A549 (cell line): ENCODE measurements around the gene MACF1.

Source experiments
- BHLHE40 ChIP-seq: IDR thresholded peaks from 2 replicates; pipeline ENCODE4 v1.6.1; 2012; ENCODE audit warnings: low read depth, low read length, inconsistent platforms
- CEBPB ChIP-seq, 2 experiments: fragments of >200 bp in 1 of 2; sonication (Bioruptor Twin) in 1 of 2; formaldehyde crosslinking in 1 of 2; IDR thresholded peaks; 2 replicates each; pipeline ENCODE4 v1.6.1; 2012 to 2016
- JUN ChIP-seq, 2 experiments: fragments of >200 bp; sonication (Bioruptor Twin); formaldehyde crosslinking; IDR thresholded peaks; 2 replicates in 1 of 2; 3 replicates in 1 of 2; pipeline ENCODE4 v1.6.1; 2016 to 2017
- KDM1A ChIP-seq: fragments of 200-600 bp; sonication (generic); IDR thresholded peaks from 2 replicates; pipeline ENCODE4 v1.6.1; 2016; ENCODE audit warnings: low read depth, mild to moderate bottlenecking
- NR3C1 ChIP-seq: fragments of >200 bp; sonication (Bioruptor Twin); formaldehyde crosslinking; IDR thresholded peaks from 3 replicates; pipeline ENCODE4 v1.6.1; 2017
- PHF8 ChIP-seq: fragments of 200-600 bp; sonication (generic); IDR thresholded peaks from 2 replicates; pipeline ENCODE4 v1.6.1; 2016; ENCODE audit warnings: low read depth, mild to moderate bottlenecking, antibody characterized with exemption, moderate library complexity, borderline replicate concordance
- POLR2A ChIP-seq: IDR thresholded peaks from 2 replicates; pipeline ENCODE4 v1.6.1; 2012; ENCODE audit warnings: mild to moderate bottlenecking, low read length
- RFX5 ChIP-seq: fragments of 450-650 bp; IDR thresholded peaks from 2 replicates; pipeline ENCODE4 v1.7.1; 2014; ENCODE audit warnings: antibody characterized with exemption, mild to moderate bottlenecking, moderate library complexity
- TF ChIP-seq, protein P1 (sequence below): fragments of >200 bp; sonication (Bioruptor Twin); formaldehyde crosslinking; IDR thresholded peaks from 3 replicates; pipeline ENCODE4 v1.5.1; 2016
- TF ChIP-seq, protein P2 (sequence below): IDR thresholded peaks from 2 replicates; pipeline ENCODE4 v1.6.1; 2012
- TF ChIP-seq, protein P3 (sequence below): fragments of 450-650 bp; IDR thresholded peaks from 2 replicates; pipeline ENCODE4 v1.6.1; 2014; ENCODE audit warnings: antibody characterized with exemption

DNA sequence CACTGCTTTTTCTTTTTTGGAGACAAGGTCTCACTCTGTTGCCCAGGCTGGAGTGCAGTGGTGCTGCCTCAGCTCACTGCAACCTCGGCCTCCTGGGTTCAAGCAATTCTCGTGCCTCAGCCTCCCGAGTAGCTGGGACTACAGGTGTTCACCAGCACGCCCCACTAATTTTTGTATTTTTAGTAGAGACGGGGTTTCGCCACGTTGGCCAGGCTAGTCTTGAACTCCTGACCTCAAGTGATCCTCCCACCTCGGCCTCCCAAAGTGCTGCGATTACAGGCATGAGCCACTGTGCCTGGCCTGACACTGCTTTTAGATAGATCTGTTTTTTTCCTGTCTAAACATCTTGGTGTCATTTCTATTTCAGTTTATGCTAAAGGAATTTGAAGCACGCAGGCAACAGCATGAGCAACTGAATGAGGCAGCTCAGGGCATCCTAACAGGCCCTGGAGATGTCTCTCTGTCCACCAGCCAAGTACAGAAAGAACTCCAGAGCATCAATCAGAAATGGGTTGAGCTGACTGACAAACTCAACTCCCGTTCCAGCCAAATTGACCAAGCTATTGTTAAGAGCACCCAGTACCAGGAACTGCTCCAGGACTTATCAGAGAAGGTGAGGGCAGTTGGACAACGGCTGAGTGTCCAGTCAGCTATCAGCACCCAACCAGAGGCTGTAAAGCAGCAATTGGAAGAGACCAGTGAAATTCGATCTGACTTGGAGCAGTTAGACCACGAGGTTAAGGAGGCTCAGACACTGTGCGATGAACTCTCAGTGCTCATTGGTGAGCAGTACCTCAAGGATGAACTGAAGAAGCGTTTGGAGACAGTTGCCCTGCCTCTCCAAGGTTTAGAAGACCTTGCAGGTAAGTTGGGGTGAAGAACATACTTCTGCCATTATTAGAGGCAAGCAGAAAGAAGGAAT lies 180.8 kb downstream of the MACF1 start:
- TF ChIP-seq, protein P1, sequence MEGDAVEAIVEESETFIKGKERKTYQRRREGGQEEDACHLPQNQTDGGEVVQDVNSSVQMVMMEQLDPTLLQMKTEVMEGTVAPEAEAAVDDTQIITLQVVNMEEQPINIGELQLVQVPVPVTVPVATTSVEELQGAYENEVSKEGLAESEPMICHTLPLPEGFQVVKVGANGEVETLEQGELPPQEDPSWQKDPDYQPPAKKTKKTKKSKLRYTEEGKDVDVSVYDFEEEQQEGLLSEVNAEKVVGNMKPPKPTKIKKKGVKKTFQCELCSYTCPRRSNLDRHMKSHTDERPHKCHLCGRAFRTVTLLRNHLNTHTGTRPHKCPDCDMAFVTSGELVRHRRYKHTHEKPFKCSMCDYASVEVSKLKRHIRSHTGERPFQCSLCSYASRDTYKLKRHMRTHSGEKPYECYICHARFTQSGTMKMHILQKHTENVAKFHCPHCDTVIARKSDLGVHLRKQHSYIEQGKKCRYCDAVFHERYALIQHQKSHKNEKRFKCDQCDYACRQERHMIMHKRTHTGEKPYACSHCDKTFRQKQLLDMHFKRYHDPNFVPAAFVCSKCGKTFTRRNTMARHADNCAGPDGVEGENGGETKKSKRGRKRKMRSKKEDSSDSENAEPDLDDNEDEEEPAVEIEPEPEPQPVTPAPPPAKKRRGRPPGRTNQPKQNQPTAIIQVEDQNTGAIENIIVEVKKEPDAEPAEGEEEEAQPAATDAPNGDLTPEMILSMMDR = no peak
- no peak for TF ChIP-seq POLR2A
- no peak for TF ChIP-seq JUN (IDR thresholded peaks at IDR 0.05)
- no peak for TF ChIP-seq CEBPB (IDR thresholded peaks at IDR 0.05)
- TF ChIP-seq, protein P2, sequence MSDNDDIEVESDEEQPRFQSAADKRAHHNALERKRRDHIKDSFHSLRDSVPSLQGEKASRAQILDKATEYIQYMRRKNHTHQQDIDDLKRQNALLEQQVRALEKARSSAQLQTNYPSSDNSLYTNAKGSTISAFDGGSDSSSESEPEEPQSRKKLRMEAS = no peak
- no peak for TF ChIP-seq KDM1A
- TF ChIP-seq, protein P3, sequence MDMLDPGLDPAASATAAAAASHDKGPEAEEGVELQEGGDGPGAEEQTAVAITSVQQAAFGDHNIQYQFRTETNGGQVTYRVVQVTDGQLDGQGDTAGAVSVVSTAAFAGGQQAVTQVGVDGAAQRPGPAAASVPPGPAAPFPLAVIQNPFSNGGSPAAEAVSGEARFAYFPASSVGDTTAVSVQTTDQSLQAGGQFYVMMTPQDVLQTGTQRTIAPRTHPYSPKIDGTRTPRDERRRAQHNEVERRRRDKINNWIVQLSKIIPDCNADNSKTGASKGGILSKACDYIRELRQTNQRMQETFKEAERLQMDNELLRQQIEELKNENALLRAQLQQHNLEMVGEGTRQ = no peak
- TF ChIP-seq RFX5 = no peak
- TF ChIP-seq NR3C1 = no peak
- TF ChIP-seq BHLHE40 = no peak
- no peak for TF ChIP-seq PHF8
